K562 (cell line): ENCODE results near the gene ACOX2. TPM values are rescaled to one million over a fixed set of nuclear protein-coding genes. Genes with fewer than 3 reads are reported as not detected.

Experiments used
- ATAC-seq: fragments of 200-7000 bp; cut with Tn5 transposase; 3 replicates; pipeline ENCODE4 v1.9.1; 2020; ENCODE audit warnings: moderate library complexity
- BruUV-seq: library from RNA; stranded (reverse); fragments of 400-500 nt; replicated peaks from 2 replicates; lab custom pipeline; 2021; lab: Mats Ljungman, UMichigan
- CTCF ChIA-PET: fragments of 300-600 bp; formaldehyde crosslinking; extraction: SDS; loops from one replicate; lab custom pipeline; 2021; ENCODE audit warnings: low intra/inter-chr PET ratio; lab: Yijun Ruan, JAX
- POLR2A ChIA-PET: fragments of 300-600, 350-650 bp; sonication (Branson Sonifier 250); formaldehyde crosslinking; extraction: SDS; loops from one replicate; lab custom pipeline; 2021; ENCODE audit warnings: antibody characterized with exemption, inconsistent platforms; lab: Yijun Ruan, JAX
- DNase-seq, 4 experiments: peaks; one replicate each; pipeline versions ENCODE4 v3.0.0 to v3.0.0-alpha.2; 2011 to 2018; ENCODE audit warnings: low spot score in 3 of 4, mixed read lengths in 3 of 4; ENCODE audit errors: extremely low read depth in 1 of 4
- FAIRE-seq: peaks from 2 replicates; lab custom pipeline; 2011; peaks lifted over from hg19 to GRCh38; lab: Jason Lieb, UNC
- H2AFZ ChIP-seq: 2 replicates; pipeline ENCODE4 v1.6.0; 2011; ENCODE audit warnings: low read depth, low read length, control low read depth, inconsistent platforms
- H3K27ac ChIP-seq: fragments of 200-600 bp; 3 replicates; pipeline ENCODE4 v1.8.0; 2011; ENCODE audit warnings: low read depth, mild to moderate bottlenecking, control low read depth, inconsistent platforms, low read length, moderate library complexity, mixed read lengths; ENCODE audit errors: extremely low read depth
- H3K27me3 ChIP-seq, 2 experiments: fragments of 300-600 bp in 1 of 2; 2 replicates in 1 of 2; 3 replicates in 1 of 2; pipeline versions ENCODE4 v1.6.0 to v1.8.0; 2011; ENCODE audit warnings: inconsistent platforms in 2 of 2, low read length in 2 of 2, mild to moderate bottlenecking in 1 of 2, mixed read lengths in 1 of 2, moderate library complexity in 1 of 2; ENCODE audit not compliant: control insufficient read depth in 2 of 2, insufficient read depth in 2 of 2
- H3K36me3 ChIP-seq: fragments of 300-600 bp; 3 replicates; pipeline ENCODE4 v1.8.0; 2011; ENCODE audit warnings: mild to moderate bottlenecking, low read length, inconsistent platforms; ENCODE audit not compliant: control insufficient read depth, insufficient read depth
- H3K4me1 ChIP-seq, 2 experiments: fragments of 200-600 bp in 1 of 2; replicated peaks in 1 of 2; 2 replicates in 1 of 2; 3 replicates in 1 of 2; pipeline versions ENCODE4 v1.5.1 to v1.8.0; 2011; ENCODE audit warnings: inconsistent platforms in 2 of 2, low read length in 2 of 2, mild to moderate bottlenecking in 1 of 2, mixed read lengths in 1 of 2, moderate library complexity in 1 of 2; ENCODE audit not compliant: control insufficient read depth in 2 of 2, insufficient read depth in 2 of 2
- H3K4me2 ChIP-seq: 2 replicates; pipeline ENCODE4 v1.6.1; 2011; ENCODE audit warnings: low read length, control low read depth, inconsistent platforms, mixed read lengths; ENCODE audit not compliant: insufficient read depth
- H3K4me3 ChIP-seq: fragments of 200-600 bp; sonication (generic), shearing (Covaris generic); 2 replicates; pipeline ENCODE4 v1.5.1; 2016; ENCODE audit warnings: control low read depth, inconsistent platforms
- H3K79me2 ChIP-seq: fragments of 200-600 bp; 3 replicates; pipeline ENCODE4 v1.8.0; 2011; ENCODE audit warnings: low read length, inconsistent platforms; ENCODE audit not compliant: control insufficient read depth, insufficient read depth
- H3K9ac ChIP-seq, 2 experiments: 2 replicates each; pipeline versions ENCODE4 v1.6.0 to v1.6.1; 2011; ENCODE audit warnings: low read depth in 2 of 2, low read length in 2 of 2, control low read depth in 1 of 2, inconsistent platforms in 1 of 2, mild to moderate bottlenecking in 1 of 2, mixed read lengths in 1 of 2; ENCODE audit not compliant: insufficient read depth in 1 of 2
- H3K9me1 ChIP-seq: one replicate; pipeline ENCODE4 v1.6.0; 2011; ENCODE audit warnings: inconsistent platforms, mild to moderate bottlenecking, low read length, moderate library complexity; ENCODE audit not compliant: control insufficient read depth, insufficient read depth
- H3K9me3 ChIP-seq: replicated peaks from 2 replicates; pipeline ENCODE4 v1.5.1; 2011; ENCODE audit warnings: low read depth, low read length, inconsistent platforms; ENCODE audit not compliant: control insufficient read depth, insufficient read depth
- H4K20me1 ChIP-seq: replicated peaks from 2 replicates; pipeline ENCODE4 v1.6.1; 2011; ENCODE audit warnings: low read length, inconsistent platforms, mixed read lengths; ENCODE audit not compliant: control insufficient read depth, insufficient read depth
- CBFA2T3 ChIP-seq: fragments of 450-650 bp; IDR thresholded peaks from 2 replicates; pipeline ENCODE4 v1.6.1; 2017
- CHCHD3 ChIP-seq: fragments of 250-450 bp; sonication (Bioruptor Pico); IDR thresholded peaks from 2 replicates; pipeline ENCODE4 v2.1.2; 2022; ENCODE audit warnings: mild to moderate bottlenecking
- HBP1 ChIP-seq: fragments of 450-650 bp; formaldehyde crosslinking; IDR thresholded peaks from 2 replicates; pipeline ENCODE4 v1.4.0; 2022; ENCODE audit warnings: missing genetic modification characterization
- HDAC8 ChIP-seq: fragments of 450-650 bp; IDR thresholded peaks from 2 replicates; pipeline ENCODE4 v1.6.1; 2016; ENCODE audit warnings: mild to moderate bottlenecking, missing genetic modification characterization, moderate library complexity, missing compliant biosample characterization
- KLF10 ChIP-seq: fragments of 250-450 bp; sonication (Bioruptor Pico); IDR thresholded peaks from 2 replicates; pipeline ENCODE4 v1.6.1; 2021; ENCODE audit warnings: matching md5 sums
- PCBP1 ChIP-seq: fragments of 200-400 bp; formaldehyde crosslinking; IDR thresholded peaks from 2 replicates; pipeline ENCODE4 v1.6.1; 2018; ENCODE audit warnings: mild to moderate bottlenecking, low read depth, low read length; ENCODE audit not compliant: poor library complexity, severe bottlenecking
- POLR2AphosphoS5 ChIP-seq: IDR thresholded peaks from 2 replicates; pipeline ENCODE4 v1.6.1; 2011; ENCODE audit warnings: mild to moderate bottlenecking, low read depth, low read length, moderate library complexity; ENCODE audit not compliant: control insufficient read depth, insufficient read depth
- PREB ChIP-seq: sonication (generic); formaldehyde crosslinking; IDR thresholded peaks from 2 replicates; pipeline ENCODE4 v1.8.1; 2023; ENCODE audit warnings: mild to moderate bottlenecking, missing genetic modification reagents
- RBM17 ChIP-seq: fragments of 200-400 bp; formaldehyde crosslinking; IDR thresholded peaks from 2 replicates; pipeline ENCODE4 v1.6.1; 2017; ENCODE audit warnings: low read depth, mild to moderate bottlenecking, low read length, borderline replicate concordance
- RNF219 ChIP-seq: fragments of 250-450 bp; sonication (Bioruptor Pico); IDR thresholded peaks from 2 replicates; pipeline ENCODE4 v1.5.0; 2022; ENCODE audit warnings: mild to moderate bottlenecking
- SRF ChIP-seq, 2 experiments: fragments of 250-450, 450-650 bp in 1 of 2; sonication (Bioruptor Pico) in 1 of 2; sonication (generic) in 1 of 2; formaldehyde crosslinking; IDR thresholded peaks; 2 replicates each; pipeline versions ENCODE4 v1.5.0 to v1.5.1; 2020 to 2022; ENCODE audit warnings: mild to moderate bottlenecking in 1 of 2, missing genetic modification reagents in 1 of 2
- TBL1XR1 ChIP-seq, 2 experiments: IDR thresholded peaks; 2 replicates each; pipeline ENCODE4 v1.6.1; 2012; ENCODE audit warnings: improper control_type of control experiment in 2 of 2, low read length in 2 of 2, mild to moderate bottlenecking in 1 of 2
- TCF3 ChIP-seq: sonication (generic); formaldehyde crosslinking; IDR thresholded peaks from 2 replicates; pipeline ENCODE4 v1.4.0; 2020; ENCODE audit warnings: mild to moderate bottlenecking, missing genetic modification reagents
- TFAP4 ChIP-seq: sonication (generic); formaldehyde crosslinking; IDR thresholded peaks from 2 replicates; pipeline ENCODE4 v1.8.0; 2022; ENCODE audit warnings: missing genetic modification reagents, mild to moderate bottlenecking, moderate library complexity, borderline replicate concordance
- ZFP91 ChIP-seq: sonication (generic); formaldehyde crosslinking; IDR thresholded peaks from 2 replicates; pipeline ENCODE4 v1.8.0; 2022; ENCODE audit warnings: mild to moderate bottlenecking, missing genetic modification reagents
- ZKSCAN1 ChIP-seq: fragments of 150-350 bp; IDR thresholded peaks from 2 replicates; pipeline ENCODE4 v1.6.1; 2016; ENCODE audit warnings: low read depth, low read length
- ZNF134 ChIP-seq: fragments of 250-450 bp; sonication (Bioruptor Pico); conservative IDR thresholded peaks from 2 replicates; pipeline ENCODE4 v1.4.0; 2020
- WGBS: fragments of 100-300 bp; shearing (Covaris generic); methylation state at CpG from one replicate; pipeline ENCODE4 v1.1.6; 2016; ENCODE audit warnings: low coverage, mixed read lengths; ENCODE audit not compliant: insufficient coverage; ENCODE audit errors: missing lambda C conversion rate; 5-methylcytosine and 5-hydroxymethylcytosine counted together
- in situ Hi-C: fragments of 300-500 bp; cut with MboI; formaldehyde crosslinking; loops from 4 replicates; pipeline ENCODE4 v1.15.0; 2018; ENCODE audit warnings: inconsistent platforms, mixed read lengths
- intact Hi-C: fragments of 100-400 bp; cut with micrococcal nuclease; formaldehyde crosslinking; loops from 2 replicates; pipeline ENCODE4 v1.14.2; 2022
- polyA plus RNA-seq, 8 experiments: library from polyadenylated mRNA; depleted of rRNA in 4 of 8; stranded (reverse) in 5 of 8; unstranded in 3 of 8; fragments of >200 nt; fragmentation: Nextera tagmentation in 2 of 8; fragmentation: Illumina TruSeq in 1 of 8; extraction: Ambion mirVana in 2 of 8; extraction: Trizol in 1 of 8; gene quantifications; 2 replicates each; pipeline versions ENCODE4 v1.2.1 to v1.2.3, GENCODE V29; 2011 to 2014; ENCODE audit warnings: inconsistent platforms in 1 of 8, missing spikeins in 1 of 8
- total RNA-seq, 7 experiments: library from RNA; depleted of rRNA in 6 of 7; stranded (reverse); fragments of >200 nt in 6 of 7; fragmentation: Illumina TruSeq in 2 of 7; extraction: Trizol in 2 of 7; gene quantifications; 2 replicates each; pipeline versions ENCODE4 v1.2.1 to v1.2.3, GENCODE V29; 2011 to 2021; ENCODE audit warnings: low replicate concordance in 1 of 7

ACOX2 gene
- total and polyA plus RNA-seq, 9 of the 15 experiments (the other 6 are each of a cell fraction or from before 2014, with no cell fraction given): 0.15 TPM; not detected in 8

GRCh38 chr3:58480309-58480708 is 56.7 kb downstream of the ACOX2 start:
- Histone ChIP-seq H3K9me3 (no peaks in the 10 kb centered on the region), H3K36me3 (no peaks in the 10 kb centered on the region), H3K4me1 (no peaks in the 10 kb centered on the region), H4K20me1 (no peaks in the 10 kb centered on the region), H3K27me3 (no peaks in the 10 kb centered on the region), H3K79me2 (no peaks in the 10 kb centered on the region), H3K9me1 (no peaks in the 10 kb centered on the region), H3K27ac (no peak overlapping the region), H3K4me2 (no peak overlapping the region), H3K4me3 (no peak overlapping the region), H3K9ac (no peak overlapping the region), H2AFZ (no peak overlapping the region)
- ChIA-PET CTCF (no interaction called here), POLR2A (no interaction called here)
- FAIRE-seq (no peak), ATAC-seq (no peak), DNase-seq (no peak)
- in situ Hi-C loops (no loop called here), intact Hi-C loops (no loop called here)
- BruUV-seq: no TSS peak
- WGBS: 0% methylated on average over 2 of the region's 2 CpGs
- TF ChIP-seq PREB (CRISPR knock-in tag) (no peak), ZKSCAN1 (no peak), PCBP1 (no peak), POLR2AphosphoS5 (no peak), SRF (CRISPR knock-in tag; IDR thresholded peaks at IDR 0.05) (no peak), TBL1XR1 (IDR thresholded peaks at IDR 0.05; ENCODE audit: low read length in 2 of 2) (no peak), HBP1 (no peak), TFAP4 (no peak), RNF219 (no peak), KLF10 (no peak), HDAC8 (tag) (no peak), CHCHD3 (no peak), RBM17 (no peak), ZNF134 (CRISPR knock-in tag) (no peak), TCF3 (CRISPR knock-in tag) (no peak), CBFA2T3 (no peak), ZFP91 (no peak)
